GM23248 (cell line): Measurements from ENCODE around the gene GRPEL1. TPM values are rescaled to one million over a fixed set of nuclear protein-coding genes. Genes with fewer than 3 reads are reported as not detected.
A peak's percentile ranks its signal among the peaks of the same experiment; 100 is the strongest.

Source experiments
- DNase-seq: peaks from one replicate; pipeline ENCODE4 v3.0.0-alpha.2; 2015
- H2AFZ ChIP-seq: fragments of 200-600 bp; sonication (generic); 2 replicates; pipeline ENCODE4 v1.6.1; 2016; ENCODE audit warnings: antibody characterized with exemption
- H3F3A ChIP-seq: fragments of 200-600 bp; sonication (generic); 2 replicates; pipeline ENCODE4 v1.6.1; 2016; ENCODE audit warnings: mild to moderate bottlenecking, antibody characterized with exemption, mixed run types; ENCODE audit not compliant: insufficient read depth
- H3K27ac ChIP-seq: fragments of 200-600 bp; sonication (generic); 2 replicates; pipeline ENCODE4 v1.5.1; 2016; ENCODE audit warnings: mild to moderate bottlenecking
- H3K27me3 ChIP-seq: fragments of 200-600 bp; sonication (generic); replicated peaks from 2 replicates; pipeline ENCODE4 v1.6.1; 2016; ENCODE audit warnings: mild to moderate bottlenecking; ENCODE audit not compliant: insufficient read depth
- H3K36me3 ChIP-seq: fragments of 200-600 bp; sonication (generic); 2 replicates; pipeline ENCODE4 v1.6.1; 2016; ENCODE audit warnings: low read depth, mild to moderate bottlenecking
- H3K4me1 ChIP-seq: fragments of 200-600 bp; sonication (generic); 2 replicates; pipeline ENCODE4 v1.6.1; 2016; ENCODE audit warnings: mild to moderate bottlenecking; ENCODE audit not compliant: insufficient read depth
- H3K4me2 ChIP-seq: fragments of 200-600 bp; sonication (generic); one replicate; pipeline ENCODE4 v1.6.1; 2016; ENCODE audit warnings: mild to moderate bottlenecking; ENCODE audit not compliant: unreplicated experiment
- H3K4me3 ChIP-seq: fragments of 200-600 bp; sonication (generic); 2 replicates; pipeline ENCODE4 v1.5.1; 2016; ENCODE audit warnings: mild to moderate bottlenecking
- H3K79me2 ChIP-seq: fragments of 200-600 bp; sonication (generic); 2 replicates; pipeline ENCODE4 v1.6.1; 2016; ENCODE audit warnings: mild to moderate bottlenecking; ENCODE audit not compliant: insufficient read depth
- H3K9ac ChIP-seq: fragments of 200-600 bp; sonication (generic); 2 replicates; pipeline ENCODE4 v1.6.1; 2016; ENCODE audit warnings: mild to moderate bottlenecking
- H3K9me2 ChIP-seq: fragments of 200-600 bp; sonication (generic); 2 replicates; pipeline ENCODE4 v1.6.1; 2016; ENCODE audit warnings: mixed run types, mild to moderate bottlenecking, moderate library complexity; ENCODE audit not compliant: insufficient read depth
- H3K9me3 ChIP-seq: fragments of 200-600 bp; sonication (generic); one replicate; pipeline ENCODE4 v1.6.1; 2017; ENCODE audit warnings: low read depth
- H4K20me1 ChIP-seq: fragments of 200-600 bp; sonication (generic); 2 replicates; pipeline ENCODE4 v1.6.0; 2016; ENCODE audit not compliant: insufficient read depth
- EZH2 ChIP-seq: fragments of 200-600 bp; sonication (generic); IDR thresholded peaks from 2 replicates; pipeline ENCODE4 v1.6.1; 2018; ENCODE audit warnings: antibody characterized with exemption, mild to moderate bottlenecking; ENCODE audit not compliant: insufficient read depth, poor library complexity, severe bottlenecking
- EZH2phosphoT487 ChIP-seq: fragments of 200-600 bp; sonication (generic); IDR thresholded peaks from 2 replicates; pipeline ENCODE4 v1.6.1; 2018; ENCODE audit warnings: antibody characterized with exemption, moderate library complexity, mild to moderate bottlenecking, low read depth; ENCODE audit not compliant: insufficient read depth
- WGBS, 2 experiments: methylation state at CpG; one replicate each; pipeline ENCODE4 v1.1.6; 2015 to 2017; ENCODE audit warnings: low lambda C conversion rate in 2 of 2, low coverage in 1 of 2; ENCODE audit errors: missing lambda C conversion rate in 2 of 2; 5-methylcytosine and 5-hydroxymethylcytosine counted together
- in situ Hi-C: fragments of 300-500 bp; cut with MboI; formaldehyde crosslinking; loops from 2 replicates; pipeline ENCODE4 v1.15.0; 2020
- polyA plus RNA-seq: library from polyadenylated mRNA; unstranded; fragments of >200 nt; fragmentation: Nextera tagmentation; extraction: Ambion mirVana; gene quantifications from 2 replicates; pipeline ENCODE4 v1.2.1, GENCODE V29; 2016
- total RNA-seq: library from RNA; depleted of rRNA; stranded (reverse); fragments of >200 nt; shearing (Covaris generic); gene quantifications from 2 replicates; pipeline ENCODE4 v1.2.3, GENCODE V29; 2014

Gene GRPEL1
- total and polyA plus RNA-seq, 2 experiments from 2014 or later: 41.8 to 85.5 TPM

GRCh38 chr4:7021930-7022664 is 45.8 kb downstream of the GRPEL1 start:
- 52 to 56% methylated on average over 13 of the region's 13 CpGs for WGBS, 2 experiments
- Histone ChIP-seq H3K9ac (peak overlapping the region; percentile 79), H3F3A (peaks cover 13% of the 10 kb centered on the region), H3K27me3 (no peaks in the 10 kb centered on the region), H4K20me1 (no peaks in the 10 kb centered on the region), H3K4me2 (peak overlapping the region; percentile 53), H3K79me2 (no peaks in the 10 kb centered on the region), H3K9me2 (no peaks in the 10 kb centered on the region), H3K27ac (peak overlapping the region; percentile 90), H3K4me3 (no peak overlapping the region), H2AFZ (peak overlapping the region; percentile 44; the same call in 1 of the 2 replicates), H3K9me3 (no peaks in the 10 kb centered on the region), H3K36me3 (no peaks in the 10 kb centered on the region), H3K4me1 (peaks cover 15% of the 10 kb centered on the region)
- in situ Hi-C loops: no loop called here
- peak; percentile 95 for DNase-seq
- no peak for TF ChIP-seq EZH2
- TF ChIP-seq EZH2phosphoT487: no peak

GRCh38 chr4:7021355-7021754 is 46.5 kb downstream of the GRPEL1 start:
- H3K4me3 ChIP-seq: no peak overlapping the region
- no peak overlapping the region for H2AFZ ChIP-seq
- in situ Hi-C loops: no loop called here
- peaks cover 13% of the 10 kb centered on the region for H3F3A ChIP-seq
- peaks cover 15% of the 10 kb centered on the region for H3K4me1 ChIP-seq
- H3K36me3 ChIP-seq: 0 out of 2 replicates have a peak, but pooled peaks cover 3% of the 10 kb centered on the region
- no peak for DNase-seq
- WGBS, 2 experiments: 76 to 80% methylated on average over 5 of the region's 5 CpGs
- no peaks in the 10 kb centered on the region for H3K9me2 ChIP-seq
- no peak overlapping the region for H3K4me2 ChIP-seq
- H4K20me1 ChIP-seq: no peaks in the 10 kb centered on the region
- peak overlapping the region; percentile 90 for H3K27ac ChIP-seq
- H3K9me3 ChIP-seq: no peaks in the 10 kb centered on the region
- H3K27me3 ChIP-seq: no peaks in the 10 kb centered on the region
- TF ChIP-seq EZH2 (no peak), EZH2phosphoT487 (no peak)
- no peaks in the 10 kb centered on the region for H3K79me2 ChIP-seq
- H3K9ac ChIP-seq: peak overlapping the region; percentile 79

GRCh38 chr4:7020856-7021255 is 47.0 kb downstream of the GRPEL1 start:
- H3K4me2 ChIP-seq: no peak overlapping the region
- no peaks in the 10 kb centered on the region for H3K9me3 ChIP-seq
- no peak overlapping the region for H3K4me3 ChIP-seq
- WGBS, 2 experiments: 95 to 96% methylated on average over 11 of the region's 11 CpGs
- 0 out of 2 replicates have a peak, but pooled peaks cover 3% of the 10 kb centered on the region for H3K36me3 ChIP-seq
- no peaks in the 10 kb centered on the region for H4K20me1 ChIP-seq
- H3K9me2 ChIP-seq: no peaks in the 10 kb centered on the region
- no peak overlapping the region for H2AFZ ChIP-seq
- peaks cover 13% of the 10 kb centered on the region for H3F3A ChIP-seq
- H3K27ac ChIP-seq: no peak overlapping the region; the same call in 1 of the 2 replicates
- no peaks in the 10 kb centered on the region for H3K27me3 ChIP-seq
- in situ Hi-C loops: no loop called here
- H3K9ac ChIP-seq: no peak overlapping the region
- DNase-seq: no peak
- H3K4me1 ChIP-seq: peaks cover 15% of the 10 kb centered on the region
- TF ChIP-seq EZH2 (no peak), EZH2phosphoT487 (no peak)
- no peaks in the 10 kb centered on the region for H3K79me2 ChIP-seq

GRCh38 chr4:7020290-7020689 is 47.6 kb downstream of the GRPEL1 start:
- Histone ChIP-seq H3K27me3 (no peaks in the 10 kb centered on the region), H4K20me1 (no peaks in the 10 kb centered on the region), H3K9me2 (no peaks in the 10 kb centered on the region), H3K9me3 (no peaks in the 10 kb centered on the region), H3K4me2 (no peak overlapping the region), H2AFZ (no peak overlapping the region), H3K36me3 (0 out of 2 replicates have a peak, but pooled peaks cover 3% of the 10 kb centered on the region), H3K4me3 (no peak overlapping the region), H3K4me1 (peaks cover 15% of the 10 kb centered on the region), H3K27ac (no peak overlapping the region), H3K9ac (no peak overlapping the region), H3F3A (peaks cover 13% of the 10 kb centered on the region), H3K79me2 (no peaks in the 10 kb centered on the region)
- no peak for DNase-seq
- in situ Hi-C loops: no loop called here
- WGBS, 2 experiments: 94 to 95% methylated on average over 2 of the region's 2 CpGs
- TF ChIP-seq EZH2 (no peak), EZH2phosphoT487 (no peak)
